GM18520 (cell line): ENCODE measurements around the gene HLTF.
"Not testable (repeated sequence)": the region's sequence is repeated elsewhere in the genome, so short reads cannot be mapped to it uniquely, and the experiment has no call there.

ENCODE experiments used
- ATAC-seq: cut with Tn5 transposase; IDR thresholded peaks from one replicate; pipeline ENCODE4 v1.9.1; 2021; ENCODE audit not compliant: unreplicated experiment

Gene HLTF, protein sequence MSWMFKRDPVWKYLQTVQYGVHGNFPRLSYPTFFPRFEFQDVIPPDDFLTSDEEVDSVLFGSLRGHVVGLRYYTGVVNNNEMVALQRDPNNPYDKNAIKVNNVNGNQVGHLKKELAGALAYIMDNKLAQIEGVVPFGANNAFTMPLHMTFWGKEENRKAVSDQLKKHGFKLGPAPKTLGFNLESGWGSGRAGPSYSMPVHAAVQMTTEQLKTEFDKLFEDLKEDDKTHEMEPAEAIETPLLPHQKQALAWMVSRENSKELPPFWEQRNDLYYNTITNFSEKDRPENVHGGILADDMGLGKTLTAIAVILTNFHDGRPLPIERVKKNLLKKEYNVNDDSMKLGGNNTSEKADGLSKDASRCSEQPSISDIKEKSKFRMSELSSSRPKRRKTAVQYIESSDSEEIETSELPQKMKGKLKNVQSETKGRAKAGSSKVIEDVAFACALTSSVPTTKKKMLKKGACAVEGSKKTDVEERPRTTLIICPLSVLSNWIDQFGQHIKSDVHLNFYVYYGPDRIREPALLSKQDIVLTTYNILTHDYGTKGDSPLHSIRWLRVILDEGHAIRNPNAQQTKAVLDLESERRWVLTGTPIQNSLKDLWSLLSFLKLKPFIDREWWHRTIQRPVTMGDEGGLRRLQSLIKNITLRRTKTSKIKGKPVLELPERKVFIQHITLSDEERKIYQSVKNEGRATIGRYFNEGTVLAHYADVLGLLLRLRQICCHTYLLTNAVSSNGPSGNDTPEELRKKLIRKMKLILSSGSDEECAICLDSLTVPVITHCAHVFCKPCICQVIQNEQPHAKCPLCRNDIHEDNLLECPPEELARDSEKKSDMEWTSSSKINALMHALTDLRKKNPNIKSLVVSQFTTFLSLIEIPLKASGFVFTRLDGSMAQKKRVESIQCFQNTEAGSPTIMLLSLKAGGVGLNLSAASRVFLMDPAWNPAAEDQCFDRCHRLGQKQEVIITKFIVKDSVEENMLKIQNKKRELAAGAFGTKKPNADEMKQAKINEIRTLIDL

DNA sequence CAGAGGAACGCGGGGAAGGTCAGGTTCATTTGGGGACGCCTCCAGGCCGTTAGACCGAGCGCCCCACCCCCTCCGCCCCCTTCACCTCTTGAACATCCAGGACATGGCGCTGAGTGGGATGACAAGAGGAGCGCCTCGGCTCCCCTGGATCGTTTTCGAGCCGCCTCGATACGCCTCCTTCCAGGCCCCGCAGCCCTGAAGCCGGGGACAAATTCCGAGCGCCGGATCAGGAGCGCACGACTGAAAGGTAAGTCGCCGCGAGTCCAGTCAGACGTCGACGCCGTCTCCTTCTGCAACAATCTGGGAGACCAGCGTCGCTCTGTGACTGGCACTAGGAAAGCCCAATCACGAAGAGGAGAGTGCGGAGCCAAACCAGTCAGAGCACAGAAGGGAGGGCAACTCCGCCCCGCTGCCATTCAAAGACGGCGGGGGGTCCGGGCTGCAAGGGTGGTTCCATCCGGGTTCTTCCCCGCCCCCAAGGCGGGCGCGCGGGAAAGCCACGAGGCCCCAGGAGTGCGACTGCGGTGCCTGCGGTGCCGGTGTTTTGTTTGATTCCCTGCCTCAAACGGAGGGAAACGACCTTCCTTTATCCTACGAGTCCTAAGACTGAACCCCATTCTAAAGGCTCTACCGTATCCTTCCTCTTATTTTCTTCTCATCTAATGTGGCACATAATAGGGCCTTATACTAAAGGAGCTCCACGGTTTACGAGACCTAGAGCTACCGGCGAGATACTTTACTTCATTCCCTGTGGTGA, at the start of gene HLTF:
Gene HLTF (minus strand): TSS at position 302 of the 757 bp plus-strand sequence. CDS start 197 bp downstream, at position 105.
- ATAC-seq: peak; percentile 100

DNA sequence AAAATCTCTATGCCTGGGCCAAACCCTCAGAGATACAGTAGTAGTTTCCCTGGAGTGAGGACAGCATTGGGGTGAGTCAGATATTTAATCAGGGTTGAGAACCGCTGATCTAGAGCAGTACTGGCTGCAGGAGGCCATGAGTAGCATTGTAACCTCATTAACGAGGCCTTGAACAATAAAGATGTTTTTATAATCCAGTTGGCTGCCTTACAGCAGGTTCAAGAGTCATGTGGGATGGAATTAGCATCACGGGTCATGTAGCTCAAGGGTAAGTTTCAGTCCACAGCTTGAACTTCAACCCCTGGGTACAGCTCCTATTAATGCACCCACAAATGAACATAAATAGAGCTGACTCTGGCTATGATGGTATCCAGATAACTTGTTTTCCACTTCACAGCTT, 48.2 kb upstream of the HLTF start:
- no peak for ATAC-seq

DNA sequence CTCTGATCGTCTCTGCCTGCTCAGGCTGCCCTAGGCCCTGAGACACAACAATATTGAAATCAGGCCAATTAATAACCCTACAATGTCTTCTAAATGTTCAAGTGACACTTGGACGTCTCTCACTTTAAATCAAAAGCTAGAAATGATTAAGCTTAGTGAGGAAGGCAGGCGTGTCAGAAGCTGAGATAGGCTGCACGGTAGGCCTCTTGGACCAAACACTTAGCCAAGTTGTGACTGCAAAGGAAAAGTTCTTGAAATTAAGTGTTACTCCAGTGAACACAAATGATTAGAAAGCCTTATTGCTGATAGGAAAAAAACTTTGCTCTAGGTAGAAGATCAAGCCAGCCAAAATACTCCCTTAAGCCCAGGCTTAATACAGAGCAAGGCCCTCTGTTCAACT, 45.3 kb upstream of the HLTF start:
- no peak for ATAC-seq

DNA sequence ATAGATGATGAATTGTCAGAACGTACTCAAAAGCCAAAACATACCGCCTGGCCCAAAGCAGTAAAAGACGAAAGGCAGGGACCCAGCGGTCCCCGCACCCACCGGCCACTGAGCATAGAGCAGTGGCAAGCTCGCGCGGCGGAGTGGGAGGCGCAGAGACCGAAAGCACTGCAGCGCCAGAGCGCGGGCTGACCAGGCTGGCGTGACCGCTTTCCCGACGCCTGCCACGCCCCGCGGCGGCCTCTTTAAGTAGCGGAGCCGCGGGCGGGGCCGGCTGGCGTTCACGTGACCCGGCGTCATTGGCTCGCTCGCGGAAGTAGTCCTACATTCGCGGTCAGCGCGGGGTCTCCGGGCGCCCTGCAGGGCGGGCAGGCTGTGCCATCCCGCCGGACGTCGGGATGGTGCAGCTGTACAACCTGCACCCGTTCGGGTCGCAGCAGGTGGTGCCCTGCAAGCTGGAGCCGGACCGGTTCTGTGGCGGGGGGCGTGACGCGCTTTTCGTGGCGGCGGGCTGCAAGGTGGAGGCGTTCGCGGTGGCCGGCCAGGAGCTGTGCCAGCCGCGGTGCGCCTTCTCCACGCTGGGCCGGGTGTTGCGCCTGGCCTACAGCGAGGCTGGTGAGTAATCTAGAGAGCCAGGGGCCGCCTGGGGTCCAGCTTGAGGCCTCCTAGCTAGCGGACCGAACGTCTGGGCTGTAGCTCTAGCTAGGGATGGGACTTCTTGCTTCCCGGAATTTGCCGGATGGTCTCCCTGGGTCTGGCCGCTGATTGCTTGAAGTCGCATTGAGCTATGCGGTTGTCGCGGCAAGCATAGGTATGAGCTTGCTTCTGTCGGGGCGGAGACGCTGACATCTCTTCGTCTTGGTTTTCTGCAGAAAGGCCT, 43.2 kb upstream of the HLTF start, which contains the start of gene HPS3:
Gene HPS3 (plus strand): TSS at position 313 of the 880 bp plus-strand sequence. CDS start 86 bp downstream, at position 399.
- ATAC-seq: peak; percentile 88

DNA sequence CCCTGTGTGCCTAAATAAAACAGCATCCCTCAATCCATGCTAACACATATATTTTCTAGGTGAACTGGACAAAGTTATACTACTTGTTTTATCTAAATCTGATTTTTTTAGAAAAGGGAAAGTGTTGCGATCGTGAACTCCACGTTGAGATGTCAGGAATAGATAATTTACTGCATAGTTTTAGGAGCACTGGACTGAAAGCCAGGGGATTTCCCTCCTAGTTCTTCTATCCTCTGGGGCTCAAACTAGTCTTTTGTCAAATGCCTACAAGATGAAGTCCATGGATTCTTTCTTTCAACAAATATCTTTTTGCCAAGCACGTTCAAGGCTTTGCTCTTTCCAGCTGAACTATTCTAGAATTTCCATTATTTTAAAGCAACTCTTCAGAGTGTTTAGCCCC, 42.5 kb upstream of the HLTF start:
- no peak for ATAC-seq

DNA sequence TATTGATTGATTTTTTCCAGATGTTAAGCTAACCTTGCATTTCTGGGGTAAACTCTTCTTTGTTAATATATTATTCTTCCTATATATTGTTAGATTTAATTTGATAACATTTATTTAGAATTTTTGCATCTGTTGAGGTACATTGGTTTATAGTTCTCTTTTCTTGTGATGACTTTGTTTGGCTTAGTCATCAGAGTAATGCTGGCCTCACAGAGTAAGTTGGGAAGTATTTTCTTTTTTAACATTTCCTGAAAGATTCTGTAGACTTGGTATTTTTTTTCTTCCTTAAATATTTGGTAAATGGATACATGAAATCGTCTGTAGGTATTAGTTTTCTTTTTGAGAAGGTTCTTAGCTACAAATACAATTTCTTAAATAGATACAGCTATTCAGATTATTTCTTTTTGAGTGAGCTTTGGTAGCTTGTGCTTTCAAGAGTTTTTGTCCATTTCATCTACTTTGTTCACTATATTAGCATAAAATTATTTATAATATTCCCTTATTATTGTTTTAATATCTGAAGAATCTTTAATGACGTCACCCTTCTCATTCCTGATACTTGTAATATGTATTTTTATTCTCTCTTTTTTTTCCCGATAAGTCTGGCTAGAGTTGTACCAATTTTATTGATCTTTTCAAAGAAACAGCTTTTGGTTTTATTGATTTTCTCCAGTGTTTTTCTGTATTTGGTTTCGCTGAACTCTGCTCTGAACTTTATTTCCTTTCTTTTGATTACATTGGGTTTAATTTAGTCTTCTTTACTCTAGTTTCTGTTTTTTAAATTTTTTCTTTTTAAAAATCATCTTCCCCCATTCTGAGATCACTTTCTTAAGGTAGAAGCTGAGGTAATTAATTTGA, 36.6 kb upstream of the HLTF start:
- no peak for ATAC-seq

DNA sequence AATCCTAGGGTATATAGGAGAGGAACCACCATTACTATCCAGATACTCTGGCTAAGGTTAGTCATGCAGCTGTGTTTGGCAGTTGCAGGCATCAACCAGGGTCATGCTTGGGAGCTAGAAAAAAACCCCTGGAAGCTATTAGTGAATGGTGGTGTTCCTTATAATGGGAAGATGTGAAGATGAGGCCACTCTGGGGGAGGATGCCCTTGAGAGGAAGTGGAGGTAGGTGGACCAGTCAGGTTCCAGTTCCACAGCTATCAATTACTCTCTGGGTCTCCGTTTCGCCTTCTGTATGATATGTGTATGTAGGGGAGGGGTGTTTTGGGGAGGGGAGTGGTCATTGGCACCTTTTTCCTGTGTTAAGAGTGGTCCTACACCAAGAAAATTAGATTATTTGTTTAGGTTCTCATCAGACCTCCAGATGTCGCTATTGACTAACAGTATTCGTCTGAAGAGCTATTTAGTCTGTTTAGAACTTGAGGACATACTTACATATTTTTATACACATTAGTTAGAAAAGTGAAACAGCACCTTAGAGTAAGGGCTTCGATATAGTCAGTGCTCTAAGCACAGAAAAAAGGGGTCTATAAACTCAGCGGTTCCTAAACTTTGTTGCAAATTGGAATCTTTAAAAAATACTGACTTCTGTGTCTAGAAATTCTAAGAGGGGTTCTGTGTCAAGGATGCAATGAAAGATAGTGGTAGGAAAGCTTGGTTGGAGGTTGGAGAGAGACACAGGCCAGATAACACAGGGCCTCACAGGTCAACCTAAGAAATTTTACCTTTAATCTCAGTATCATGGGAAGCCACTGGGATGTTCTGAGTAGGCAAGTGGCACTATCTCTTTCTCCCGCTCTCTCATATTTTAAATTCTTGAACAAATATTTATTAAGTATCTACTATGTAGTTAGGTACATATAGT, 34.0 kb upstream of the HLTF start:
- no peak for ATAC-seq

DNA sequence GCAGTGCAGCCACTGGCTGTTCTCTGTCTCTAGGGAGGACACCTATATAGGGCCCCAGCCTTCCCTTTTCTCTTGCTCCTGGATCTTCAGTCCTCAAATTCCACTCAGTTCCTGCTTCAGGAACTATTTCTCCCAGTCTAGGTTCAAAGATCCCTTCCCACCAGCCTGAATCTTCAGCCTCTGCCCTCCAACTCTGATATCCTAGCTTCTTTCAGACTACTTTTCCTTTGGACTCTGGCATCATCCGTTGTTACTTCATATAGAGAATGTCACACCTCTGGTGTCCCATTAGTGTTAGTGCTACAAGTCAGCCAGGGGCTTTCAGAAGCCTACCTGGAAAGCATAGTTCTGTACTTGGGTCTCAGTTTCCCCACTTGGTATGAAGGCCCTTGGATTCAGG, 33.1 kb upstream of the HLTF start:
- no peak for ATAC-seq

DNA sequence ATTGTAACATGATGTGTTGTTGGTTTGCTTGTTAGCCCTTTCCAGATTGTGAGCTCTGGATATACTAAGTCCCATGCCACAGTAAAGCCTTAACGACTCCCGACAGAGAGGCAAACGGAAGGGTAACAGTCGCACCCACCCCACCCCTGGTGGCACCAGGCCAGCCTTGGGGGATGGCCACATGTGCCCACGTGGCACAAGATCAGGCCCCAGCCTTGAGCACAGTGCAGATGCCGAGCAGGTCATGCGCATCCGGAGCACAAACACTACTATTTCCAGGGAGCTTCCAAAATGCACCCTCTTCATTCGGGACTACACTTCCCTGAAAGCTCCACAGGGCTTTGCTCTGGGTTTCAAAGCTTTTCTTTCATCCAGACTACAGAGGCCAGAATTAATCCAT, 32.4 kb upstream of the HLTF start:
- no peak for ATAC-seq

DNA sequence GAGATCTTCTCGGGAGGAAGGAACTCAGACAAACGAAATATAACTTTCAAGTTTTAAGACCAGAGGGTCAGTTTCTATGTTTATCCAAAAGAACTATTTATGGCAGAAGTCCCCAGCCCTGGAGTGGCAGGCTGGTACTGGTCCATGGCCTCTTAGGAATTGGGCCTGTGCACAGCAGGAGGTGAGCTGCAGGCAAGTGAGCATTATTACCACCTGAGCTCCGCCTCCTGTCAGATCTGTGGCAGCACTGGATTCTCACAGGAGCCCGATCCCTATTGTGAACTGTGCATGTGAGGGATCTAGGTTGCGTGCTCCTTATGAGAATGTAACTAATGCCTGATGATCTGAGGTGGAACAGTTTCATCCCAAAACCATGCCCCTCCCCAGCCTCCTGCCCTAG, 28.8 kb upstream of the HLTF start:
- no peak for ATAC-seq

DNA sequence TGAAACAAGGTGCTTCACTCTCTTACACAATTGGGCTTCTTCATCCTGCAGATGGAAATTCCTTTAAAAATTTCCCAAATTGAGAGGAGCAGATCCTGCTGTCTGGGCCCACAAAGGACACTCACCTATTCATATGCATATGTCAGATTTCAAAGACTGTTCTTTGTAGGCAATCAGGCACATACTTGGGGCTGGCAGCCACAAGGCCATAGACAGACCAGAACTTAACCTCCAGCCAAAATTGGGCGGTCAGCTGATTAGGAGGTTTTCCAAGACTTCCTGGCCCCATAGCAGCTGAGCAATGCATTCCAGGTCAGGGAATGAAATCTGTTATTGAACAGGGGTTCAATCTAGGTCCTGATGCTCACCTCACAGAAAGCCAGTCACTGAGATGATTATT, 28.1 kb upstream of the HLTF start:
- no peak for ATAC-seq

DNA sequence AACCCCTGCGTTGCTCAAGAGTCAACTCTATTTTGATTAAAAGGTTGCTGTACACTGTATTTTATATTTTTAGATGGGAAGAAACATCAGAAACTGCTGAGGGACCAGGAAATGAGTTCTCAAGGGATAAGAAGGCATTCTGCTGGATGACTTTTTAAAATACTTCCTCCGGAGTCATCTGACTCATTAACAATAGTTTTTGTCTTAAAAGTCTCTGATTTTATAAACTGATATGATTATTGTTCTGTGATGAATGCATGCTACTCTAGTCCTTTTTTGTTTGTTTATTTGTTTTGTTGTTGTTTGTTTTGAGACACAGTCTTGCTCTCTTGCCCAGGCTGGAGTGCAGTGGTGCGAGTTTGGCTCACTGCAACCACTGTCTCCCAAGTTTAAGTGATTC, 18.2 kb upstream of the HLTF start:
- ATAC-seq: no peak

DNA sequence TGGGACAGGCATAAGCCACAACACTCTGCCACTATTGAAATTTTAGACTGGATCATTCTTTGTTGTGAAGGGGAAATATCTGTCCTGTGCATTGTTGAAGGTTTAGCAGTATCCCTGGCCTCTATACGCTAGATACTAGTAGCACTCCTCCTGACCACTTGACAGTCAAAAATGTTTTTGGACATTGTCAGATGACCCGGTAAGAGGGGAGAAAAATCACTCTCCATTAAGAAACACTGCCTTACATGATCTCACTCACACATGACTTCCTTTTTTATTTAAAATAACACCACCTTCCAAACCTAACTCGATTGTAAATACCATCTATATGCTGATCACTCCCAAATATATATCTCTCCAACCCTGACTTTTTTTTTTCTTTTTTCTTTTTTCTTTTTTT, 15.3 kb upstream of the HLTF start:
- no peak for ATAC-seq

DNA sequence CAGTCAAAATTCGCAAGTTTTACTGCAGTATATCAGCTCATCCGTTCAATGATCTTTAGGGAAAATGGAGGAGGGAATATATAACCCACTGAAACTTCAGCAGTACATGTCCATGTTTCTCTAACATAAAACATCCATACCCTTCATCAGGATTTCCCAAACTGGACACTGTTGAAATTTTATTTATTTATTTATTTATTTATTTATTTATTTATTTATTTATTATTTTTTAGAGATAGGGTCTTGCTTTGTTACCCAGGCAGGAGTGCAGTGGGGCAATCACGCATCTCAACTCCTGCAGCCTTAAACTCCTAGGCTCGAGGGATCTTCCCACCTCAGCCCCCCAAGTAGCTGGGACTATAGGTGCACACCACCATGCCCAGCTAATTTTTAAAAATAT, 14.8 kb upstream of the HLTF start:
- no peak for ATAC-seq

DNA sequence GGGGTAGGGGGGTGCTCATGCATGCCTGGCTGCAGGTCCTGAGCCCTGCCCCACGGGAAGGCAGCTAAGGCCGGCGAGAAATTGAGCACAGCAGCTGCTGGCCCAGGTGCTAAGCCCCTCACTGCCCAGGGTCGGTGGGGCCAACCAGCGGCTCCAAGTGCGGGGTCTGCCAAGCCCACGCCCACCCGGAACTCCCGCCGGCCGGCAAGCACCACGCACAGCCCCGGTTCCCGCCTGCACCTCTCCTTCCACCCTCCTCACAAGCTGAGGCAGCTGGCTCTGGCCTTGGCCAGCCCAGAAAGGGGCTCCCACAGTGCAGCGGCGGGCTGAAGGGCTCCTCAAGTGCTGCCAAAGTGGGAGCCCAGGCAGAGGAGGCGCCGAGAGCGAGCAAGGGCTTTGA, 11.7 kb upstream of the HLTF start:
- not testable (repeated sequence) for ATAC-seq

DNA sequence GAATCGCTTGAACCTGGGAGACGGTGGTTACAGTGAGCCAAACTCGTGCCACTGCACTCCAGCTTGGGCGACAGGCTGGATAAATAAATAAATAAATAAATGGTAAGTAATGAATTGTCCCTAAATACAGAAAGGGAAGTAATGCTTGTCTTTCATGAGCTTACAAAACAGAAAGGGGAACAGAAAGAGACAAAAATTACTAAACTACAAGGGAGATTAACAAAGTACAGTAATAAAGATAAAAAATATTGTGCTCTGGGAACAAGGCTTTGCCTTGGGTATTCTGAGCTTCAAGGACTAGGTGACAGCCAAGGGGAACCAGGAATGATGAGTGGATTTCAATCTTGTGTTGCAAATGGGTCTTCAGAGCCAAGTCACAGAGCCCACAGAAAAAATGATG, 9.2 kb upstream of the HLTF start:
- peak; percentile 76 for ATAC-seq

DNA sequence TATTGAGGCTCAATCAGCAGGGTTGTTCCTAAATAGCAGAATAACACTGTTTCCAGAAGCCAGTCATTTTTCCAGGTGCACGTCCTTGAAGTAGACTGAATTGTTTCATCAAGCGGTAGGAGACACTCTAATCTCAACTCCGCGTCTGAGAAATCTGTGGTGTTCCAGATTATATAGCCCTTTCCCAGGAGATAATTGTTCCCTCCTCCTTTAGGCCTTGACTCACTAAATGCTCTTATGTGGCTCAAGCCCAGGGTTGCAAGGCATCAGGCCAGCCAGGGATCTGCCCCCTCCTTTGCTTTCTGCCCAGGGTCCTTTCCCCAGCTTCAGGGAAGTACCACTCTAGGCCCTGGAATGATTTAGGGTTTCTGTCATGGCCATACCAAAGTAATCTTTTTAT, 5.7 kb upstream of the HLTF start:
- no peak for ATAC-seq

DNA sequence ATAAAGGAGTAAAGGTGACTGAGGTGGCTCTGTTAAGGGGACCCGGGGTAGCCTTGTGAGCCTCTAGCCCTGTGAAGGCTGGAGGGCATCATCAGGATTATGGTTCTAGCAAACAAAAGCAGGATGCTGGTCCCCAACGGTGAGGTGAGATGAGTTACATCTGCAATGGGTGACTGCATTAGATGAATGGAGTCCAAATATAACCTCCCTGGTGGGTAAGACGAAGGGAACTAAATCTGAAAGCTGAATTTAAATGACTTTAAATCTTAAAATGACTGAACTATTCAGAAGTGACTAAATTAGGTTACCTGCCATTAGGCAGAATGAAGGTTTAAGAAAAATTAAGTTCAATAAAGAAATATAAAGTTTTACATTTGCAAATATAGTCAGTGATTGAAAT, 4.6 kb upstream of the HLTF start:
- ATAC-seq: no peak
